Stimulated activated CD8-positive, alpha-beta memory T cell treated with anti-CD3 and anti-CD28 coated beads, Interleukin-15, amount 100 ng/mL, for 24 hours (primary cell): Measurements from ENCODE around the gene HSDL2.
"Not testable (repeated sequence)": the region's sequence is repeated elsewhere in the genome, so short reads cannot be mapped to it uniquely, and the experiment has no call there.

ENCODE experiments used
- DNase-seq: peaks from one replicate; pipeline ENCODE4 v3.0.0-alpha.2; 2020; ENCODE audit warnings: low read depth

HSDL2 gene

DNA sequence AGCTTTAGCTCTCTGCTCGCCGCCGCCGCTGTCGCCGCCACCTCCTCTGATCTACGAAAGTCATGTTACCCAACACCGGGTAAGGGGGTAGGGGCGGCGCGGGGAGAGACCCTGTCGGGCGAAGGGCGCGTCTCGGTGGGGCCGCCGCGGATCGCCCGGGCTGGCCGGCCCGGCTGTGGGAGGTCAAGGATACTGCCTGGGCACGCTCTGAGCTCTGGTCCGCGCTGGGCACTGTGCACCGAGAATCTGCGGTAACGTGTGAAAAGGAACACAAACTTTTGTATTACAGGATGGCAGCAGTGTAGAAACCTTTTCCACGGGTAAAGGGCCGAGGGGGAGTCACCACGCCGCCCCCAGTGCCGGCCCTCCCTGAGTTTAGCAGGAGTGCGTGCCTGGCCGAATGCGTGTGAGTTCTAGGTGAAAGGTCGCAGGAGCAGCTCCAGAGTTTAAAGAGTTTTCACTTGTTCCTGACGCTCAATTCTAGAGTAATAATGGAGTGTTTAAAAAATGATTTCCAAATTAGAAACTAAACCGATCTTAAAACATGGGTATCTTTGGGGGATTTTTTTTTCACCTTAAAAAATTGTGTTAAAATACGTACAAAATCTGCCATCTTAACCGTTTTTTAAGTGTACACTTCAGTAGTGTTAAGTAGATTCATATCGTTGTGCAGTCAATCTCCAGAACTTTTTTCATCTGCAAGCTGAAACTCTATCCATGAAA, at the start of gene HSDL2:
Gene HSDL2, plus strand, starts transcription at position 7 of the 723 bp plus-strand sequence. Its CDS starts 56 bp downstream, at position 63.
- no peak for DNase-seq

DNA sequence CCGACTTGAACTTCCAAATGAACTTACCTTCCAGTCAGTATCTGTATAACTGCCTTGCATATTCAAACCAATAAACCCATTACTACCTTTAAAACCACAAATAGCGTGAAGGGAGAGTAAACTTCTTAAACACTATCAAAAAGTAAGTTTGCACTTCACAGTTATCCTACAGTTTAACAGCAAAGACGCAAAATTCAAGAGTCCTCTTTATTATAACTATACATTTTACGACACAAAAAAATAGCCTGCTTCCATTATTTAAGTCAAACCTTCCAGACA, 48.3 kb upstream of the HSDL2 start:
- no peak for DNase-seq

DNA sequence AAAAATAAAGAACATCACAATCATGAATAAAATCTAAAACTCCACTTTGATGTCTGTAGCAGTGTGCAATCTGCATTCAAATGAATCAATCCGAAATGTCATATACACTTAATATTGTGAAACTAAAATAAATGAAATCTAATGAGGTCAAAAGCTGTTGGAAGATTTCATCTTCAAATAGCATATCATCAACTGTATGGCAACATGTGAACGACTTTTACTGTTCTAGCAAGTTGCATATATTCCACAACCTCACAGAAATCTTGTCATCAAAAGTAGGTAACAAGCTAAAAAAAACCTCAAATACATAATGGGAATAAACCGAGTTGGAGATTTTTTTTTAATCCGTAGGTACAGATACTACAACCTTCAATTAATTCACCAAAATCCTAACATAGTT, 47.7 kb upstream of the HSDL2 start:
- no peak for DNase-seq

DNA sequence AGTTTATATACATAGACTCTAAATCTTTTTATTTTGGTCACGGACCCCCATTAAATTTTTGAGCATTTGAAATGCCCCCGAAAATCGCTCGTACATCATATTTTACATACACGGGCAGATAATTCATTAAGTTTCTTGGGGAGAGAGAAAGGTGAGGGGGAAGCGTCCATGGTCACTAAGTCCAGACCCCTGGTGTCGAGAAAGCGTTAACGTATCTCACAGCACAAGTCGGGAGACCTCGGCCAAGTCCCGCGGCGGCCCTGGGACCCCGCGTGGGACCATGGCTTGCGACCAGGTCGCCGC, 47.3 kb upstream of the HSDL2 start:
- DNase-seq, result no peak

DNA sequence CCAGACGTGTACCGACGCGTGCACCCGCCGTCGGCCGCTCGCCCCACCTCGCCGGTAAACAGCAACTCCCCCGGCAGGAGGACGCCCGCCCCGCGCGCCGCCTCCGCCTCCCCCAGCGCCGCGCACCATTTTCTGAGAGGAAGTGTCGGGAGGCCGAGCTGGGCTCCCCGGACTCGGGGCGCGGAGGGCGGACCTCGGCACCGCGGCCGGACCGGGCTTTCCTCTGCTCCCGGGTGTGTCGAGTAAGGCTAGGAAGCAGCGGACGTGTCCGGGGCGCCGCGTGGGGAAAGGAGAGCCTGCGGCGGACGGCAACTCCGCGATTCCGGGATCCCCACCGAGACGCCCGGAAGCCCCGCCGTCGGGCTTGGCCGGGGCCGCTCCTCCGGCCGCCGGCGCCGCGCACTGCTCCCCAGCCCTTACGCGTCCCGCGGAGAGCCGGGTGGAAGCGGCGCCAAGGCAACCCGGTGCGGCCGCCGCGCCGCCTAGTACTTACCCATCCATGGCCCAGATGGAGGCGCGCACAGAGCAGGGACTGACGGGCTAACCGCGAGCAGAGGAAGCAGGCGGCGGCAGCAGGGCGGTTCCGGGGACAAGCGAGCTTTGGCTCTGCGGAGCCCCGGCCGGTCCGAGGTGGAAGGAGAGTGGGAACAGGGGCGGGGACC, 46.8 kb upstream of the HSDL2 start, which contains the start of gene PTBP3:
Gene PTBP3, minus strand, starts transcription at position 643 of the 662 bp plus-strand sequence. CDS start 35,754 bp downstream, outside the sequence.
- DNase-seq, result peak; percentile 50

GRCh38 chr9:112333639-112334431, 46.1 kb upstream of the HSDL2 start:
- peak; percentile 89 for DNase-seq

GRCh38 chr9:112334432-112334841, 45.5 kb upstream of the HSDL2 start:
- DNase-seq, result no peak

- DNase-seq, result no peak
These were observed 42.4 kb upstream of the HSDL2 start for GRCh38 chr9:112337547-112337946.

- DNase-seq, result no peak
These were observed 41.3 kb upstream of the HSDL2 start for GRCh38 chr9:112338561-112338960.

GRCh38 chr9:112339886-112340285, 40.0 kb upstream of the HSDL2 start:
- DNase-seq, result no peak

DNA sequence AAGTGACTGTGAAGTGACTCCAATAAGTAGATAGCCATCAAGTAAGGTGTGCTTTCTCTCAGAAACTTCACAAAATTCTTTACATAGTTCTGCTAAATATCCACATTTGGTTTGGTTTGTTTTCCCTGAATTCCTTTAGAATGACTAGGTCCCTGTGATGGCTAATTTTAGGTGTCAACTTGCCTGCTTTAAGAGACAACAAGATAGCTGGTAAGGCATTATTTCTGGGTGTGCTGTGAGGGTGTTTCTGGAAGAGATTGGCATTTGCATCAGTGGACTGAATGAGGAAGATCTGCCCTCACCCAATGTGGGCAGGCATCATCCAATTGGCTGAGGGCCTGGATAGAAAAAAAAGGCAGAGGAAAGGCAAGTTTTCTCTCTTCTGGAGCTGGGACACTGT, 38.2 kb upstream of the HSDL2 start:
- no peak for DNase-seq

- peak; percentile 64 for DNase-seq
These were observed 31.5 kb upstream of the HSDL2 start for GRCh38 chr9:112348257-112349007.

GRCh38 chr9:112349008-112349333, 30.9 kb upstream of the HSDL2 start:
- no peak for DNase-seq

- DNase-seq, result no peak
These were observed 28.7 kb upstream of the HSDL2 start for GRCh38 chr9:112351184-112351583.

DNA sequence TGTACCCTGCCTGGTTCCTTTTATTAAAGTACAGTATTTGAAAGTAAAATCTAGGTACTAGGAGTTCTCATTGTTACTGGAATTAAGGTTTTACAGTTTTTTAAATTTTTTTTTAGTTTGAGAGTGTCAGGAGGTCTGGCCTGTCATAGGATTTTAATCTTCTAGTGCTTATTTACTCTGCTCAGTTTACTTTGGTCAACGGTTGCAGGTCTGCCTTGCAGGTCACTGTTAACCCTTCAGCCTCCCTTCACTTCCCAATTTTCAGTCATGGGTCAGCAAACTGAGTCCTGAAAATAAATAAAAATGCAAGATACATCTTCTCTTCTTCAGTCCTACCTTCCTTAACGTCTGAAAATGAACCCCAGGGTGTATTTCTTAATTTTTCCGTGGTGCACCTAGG, 27.7 kb upstream of the HSDL2 start:
- DNase-seq, result no peak

- no peak for DNase-seq
These were observed 25.7 kb upstream of the HSDL2 start for GRCh38 chr9:112354081-112354743.

DNA sequence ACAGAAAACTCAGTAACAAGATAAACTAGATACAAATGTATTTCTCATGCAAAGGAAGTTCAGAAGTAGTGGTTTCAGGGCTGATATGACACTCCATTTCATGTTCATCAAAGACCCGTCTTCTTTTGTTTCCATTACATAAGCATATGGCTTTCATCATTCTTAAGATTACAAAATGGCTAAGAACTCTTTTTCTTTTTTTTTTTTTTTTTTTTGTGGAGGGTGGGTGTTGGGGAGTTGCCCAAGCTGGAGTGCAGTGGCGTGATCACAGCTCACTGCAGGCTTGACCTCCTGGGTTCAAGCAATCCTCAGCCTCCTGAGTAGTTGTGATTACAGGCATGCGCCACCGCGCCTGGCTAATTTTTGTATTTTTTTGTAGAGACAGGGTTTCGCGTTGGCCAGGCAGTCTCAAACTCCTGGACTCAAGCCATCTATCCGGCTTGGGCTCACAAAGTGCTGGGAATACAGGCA, 24.4 kb upstream of the HSDL2 start:
- no peak for DNase-seq

- no peak for DNase-seq
These were observed 19.7 kb upstream of the HSDL2 start for GRCh38 chr9:112360047-112360804.

- no peak for DNase-seq
These were observed 18.3 kb upstream of the HSDL2 start for GRCh38 chr9:112361601-112362000.

GRCh38 chr9:112364761-112365160, 15.1 kb upstream of the HSDL2 start:
- no peak for DNase-seq

GRCh38 chr9:112365257-112365656, 14.7 kb upstream of the HSDL2 start:
- not testable (repeated sequence) for DNase-seq
